SK-N-SH treated with all-trans-retinoic acid at 6 μM for 48 hours (cell line): Measurements from ENCODE around the gene PROC.

Experiments
- ATAC-seq: fragments of 200-7000 bp; cut with Tn5 transposase; 3 replicates; pipeline ENCODE4 v1.9.1; 2020; ENCODE audit warnings: mild to moderate bottlenecking, moderate library complexity
- ARNTL ChIP-seq: fragments of 450-650 bp; formaldehyde crosslinking; IDR thresholded peaks from 2 replicates; pipeline ENCODE4 v1.5.0; 2020; ENCODE audit warnings: low read depth, mild to moderate bottlenecking, moderate library complexity, borderline replicate concordance
- BACH2 ChIP-seq: fragments of 250-450 bp; sonication (Bioruptor Pico); IDR thresholded peaks from 2 replicates; pipeline ENCODE4 v1.9.0; 2021; ENCODE audit warnings: mild to moderate bottlenecking, borderline replicate concordance
- CREB5 ChIP-seq: fragments of 250-450 bp; sonication (Bioruptor Pico); IDR thresholded peaks from 2 replicates; pipeline ENCODE4 v1.5.1; 2020; ENCODE audit warnings: low read depth, mild to moderate bottlenecking, moderate library complexity
- CSDC2 ChIP-seq: fragments of 250-450 bp; sonication (Bioruptor Pico); IDR thresholded peaks from 2 replicates; pipeline ENCODE4 v1.5.0; 2020; ENCODE audit warnings: mild to moderate bottlenecking, moderate library complexity
- CSRNP3 ChIP-seq: fragments of 250-450 bp; sonication (Bioruptor Pico); IDR thresholded peaks from 2 replicates; pipeline ENCODE4 v1.5.1; 2021; ENCODE audit warnings: mild to moderate bottlenecking, moderate library complexity
- ESRRG ChIP-seq: fragments of 250-450 bp; sonication (Bioruptor Pico); IDR thresholded peaks from 2 replicates; pipeline ENCODE4 v1.6.1; 2021; ENCODE audit warnings: mild to moderate bottlenecking
- GLIS3 ChIP-seq: fragments of 250-450 bp; sonication (Bioruptor Pico); IDR thresholded peaks from 2 replicates; pipeline ENCODE4 v1.5.0; 2020; ENCODE audit warnings: mild to moderate bottlenecking, moderate library complexity
- ISL1 ChIP-seq: fragments of 250-450 bp; sonication (Bioruptor Pico); IDR thresholded peaks from 2 replicates; pipeline ENCODE4 v2.1.2; 2022; ENCODE audit warnings: mild to moderate bottlenecking, moderate library complexity
- OSR1 ChIP-seq: fragments of 250-450 bp; sonication (Bioruptor Pico); IDR thresholded peaks from 2 replicates; pipeline ENCODE4 v1.8.0; 2022; ENCODE audit warnings: moderate library complexity, mild to moderate bottlenecking, inconsistent platforms
- PATZ1 ChIP-seq: fragments of 250-450 bp; sonication (Bioruptor Pico); IDR thresholded peaks from 2 replicates; pipeline ENCODE4 v1.8.0; 2020; ENCODE audit warnings: mild to moderate bottlenecking, moderate library complexity, borderline replicate concordance
- POU6F1 ChIP-seq: fragments of 250-450 bp; sonication (Bioruptor Pico); IDR thresholded peaks from 2 replicates; pipeline ENCODE4 v1.8.0; 2021; ENCODE audit warnings: low read depth, mild to moderate bottlenecking, moderate library complexity, borderline replicate concordance
- PPARA ChIP-seq: fragments of 250-450 bp; sonication (Bioruptor Pico); IDR thresholded peaks from 2 replicates; pipeline ENCODE4 v1.5.0; 2020; ENCODE audit warnings: mild to moderate bottlenecking, borderline replicate concordance
- RARB ChIP-seq: fragments of 250-450 bp; sonication (Bioruptor Pico); IDR thresholded peaks from 2 replicates; pipeline ENCODE4 v1.8.0; 2021; ENCODE audit warnings: mild to moderate bottlenecking, moderate library complexity
- SNAI2 ChIP-seq: fragments of 250-450 bp; sonication (Bioruptor Pico); IDR thresholded peaks from 2 replicates; pipeline ENCODE4 v1.5.0; 2020; ENCODE audit warnings: mild to moderate bottlenecking, moderate library complexity
- TCF4 ChIP-seq: fragments of 250-450 bp; sonication (Bioruptor Pico); IDR thresholded peaks from 2 replicates; pipeline ENCODE4 v1.8.0; 2021; ENCODE audit warnings: mild to moderate bottlenecking, moderate library complexity, borderline replicate concordance
- TOX ChIP-seq: fragments of 250-450 bp; sonication (Bioruptor Pico); IDR thresholded peaks from 2 replicates; pipeline ENCODE4 v1.8.0; 2021; ENCODE audit warnings: mild to moderate bottlenecking, moderate library complexity, borderline replicate concordance
- TSHZ2 ChIP-seq: fragments of 250-450 bp; sonication (Bioruptor Pico); IDR thresholded peaks from 2 replicates; pipeline ENCODE4 v1.5.0; 2020; ENCODE audit warnings: mild to moderate bottlenecking, moderate library complexity
- ZC3H10 ChIP-seq: fragments of 250-450 bp; sonication (Bioruptor Pico); IDR thresholded peaks from 2 replicates; pipeline ENCODE4 v1.5.1; 2021; ENCODE audit warnings: mild to moderate bottlenecking, moderate library complexity
- ZFP3 ChIP-seq: fragments of 250-450 bp; sonication (Bioruptor Pico); IDR thresholded peaks from 2 replicates; pipeline ENCODE4 v1.5.0; 2020; ENCODE audit warnings: mild to moderate bottlenecking, moderate library complexity
- ZFP30 ChIP-seq: fragments of 450-650 bp; formaldehyde crosslinking; IDR thresholded peaks from 2 replicates; pipeline ENCODE4 v1.5.0; 2022; ENCODE audit warnings: mild to moderate bottlenecking, moderate library complexity
- ZNF565 ChIP-seq: fragments of 450-650 bp; formaldehyde crosslinking; conservative IDR thresholded peaks from 2 replicates; pipeline ENCODE4 v1.5.0; 2020; ENCODE audit warnings: low read depth, mild to moderate bottlenecking, moderate library complexity
- ZNF70 ChIP-seq: fragments of 450-650 bp; formaldehyde crosslinking; IDR thresholded peaks from 2 replicates; pipeline ENCODE4 v1.5.0; 2020; ENCODE audit warnings: mild to moderate bottlenecking, moderate library complexity
- ZNF8 ChIP-seq: fragments of 450-650 bp; formaldehyde crosslinking; IDR thresholded peaks from 2 replicates; pipeline ENCODE4 v1.5.0; 2020; ENCODE audit warnings: mild to moderate bottlenecking, moderate library complexity

The PROC gene

GRCh38 chr2:127400897-127401756, 17.1 kb upstream of the PROC start:
- TF ChIP-seq RARB (CRISPR knock-in tag) = no peak
- TF ChIP-seq ESRRG (CRISPR knock-in tag) = no peak
- no peak for TF ChIP-seq TCF4 (CRISPR knock-in tag)
- no peak for TF ChIP-seq SNAI2
- no peak for TF ChIP-seq ZNF565
- TF ChIP-seq TSHZ2 = no peak
- TF ChIP-seq PATZ1 = no peak
- no peak for TF ChIP-seq ISL1
- TF ChIP-seq TOX (CRISPR knock-in tag) = no peak
- no peak for TF ChIP-seq ZC3H10
- TF ChIP-seq ARNTL = no peak
- no peak for TF ChIP-seq CSRNP3 (CRISPR knock-in tag)
- TF ChIP-seq ZFP30 (CRISPR knock-in tag) = no peak
- TF ChIP-seq BACH2 (CRISPR knock-in tag) = no peak
- TF ChIP-seq ZFP3 = no peak
- TF ChIP-seq PPARA = no peak
- no peak for TF ChIP-seq ZNF70
- TF ChIP-seq ZNF8 (CRISPR knock-in tag) = no peak
- TF ChIP-seq CREB5 (CRISPR knock-in tag) = no peak
- no peak for TF ChIP-seq CSDC2
- ATAC-seq = peak; percentile 23; the same call in 2 of the 3 replicates

GRCh38 chr2:127401757-127402695, 16.2 kb upstream of the PROC start:
- peak; percentile 15; the same call in 2 of the 3 replicates for ATAC-seq
- TF ChIP-seq ZNF565 = no peak
- TF ChIP-seq CSRNP3 (CRISPR knock-in tag) = no peak
- TF ChIP-seq ZFP3 = no peak
- no peak for TF ChIP-seq ESRRG (CRISPR knock-in tag)
- TF ChIP-seq GLIS3 (CRISPR knock-in tag) = no peak
- TF ChIP-seq SNAI2 = no peak
- no peak for TF ChIP-seq ZFP30 (CRISPR knock-in tag)
- TF ChIP-seq ISL1 = no peak
- TF ChIP-seq PPARA = no peak
- no peak for TF ChIP-seq POU6F1 (CRISPR knock-in tag)
- no peak for TF ChIP-seq OSR1 (CRISPR knock-in tag)
- TF ChIP-seq TOX (CRISPR knock-in tag) = no peak
- TF ChIP-seq ZC3H10 = no peak
- no peak for TF ChIP-seq ZNF70
- TF ChIP-seq ZNF8 (CRISPR knock-in tag) = no peak
- no peak for TF ChIP-seq TCF4 (CRISPR knock-in tag)
- TF ChIP-seq PATZ1 = no peak
- TF ChIP-seq BACH2 (CRISPR knock-in tag) = no peak
